Heart right ventricle (tissue), 16 donors: Measurements from ENCODE around the gene FARSA. TPM values are rescaled to one million over a fixed set of nuclear protein-coding genes. Genes with fewer than 3 reads are reported as not detected.

Experiments used
- ATAC-seq, 8 donors: fragments of 200-7000 bp; cut with Tn5 transposase; one replicate each; pipeline ENCODE4 v1.9.1; 2020; ENCODE audit warnings: mild to moderate bottlenecking in 8 of 8, moderate library complexity in 8 of 8, moderate number of reproducible peaks in 1 of 8
- DNase-seq, 2 donors: peaks; one replicate each; pipeline ENCODE4 v3.0.0-alpha.2; 2020
- H3K27ac ChIP-seq, 10 donors: fragments of 200-600 bp; sonication (generic) in 2 of 10; one replicate each; pipeline versions ENCODE4 v1.5.0 to v1.8.0; 2020 to 2022; ENCODE audit warnings: mild to moderate bottlenecking in 3 of 10
- H3K27me3 ChIP-seq, 7 donors: fragments of 200-600 bp; one replicate each; pipeline ENCODE4 v1.8.0; 2021 to 2022; ENCODE audit warnings: mild to moderate bottlenecking in 2 of 7
- H3K36me3 ChIP-seq, 9 donors: fragments of 200-600 bp; sonication (generic) in 1 of 9; one replicate each; pipeline versions ENCODE4 v1.5.0 to v1.8.0; 2020 to 2022; ENCODE audit warnings: mild to moderate bottlenecking in 2 of 9
- H3K4me1 ChIP-seq, 9 donors: fragments of 200-600 bp; sonication (generic) in 1 of 9; one replicate each; pipeline versions ENCODE4 v1.5.0 to v1.8.0; 2020 to 2022; ENCODE audit warnings: mild to moderate bottlenecking in 4 of 9
- H3K4me3 ChIP-seq, 10 donors: fragments of 200-600 bp; sonication (generic) in 2 of 10; one replicate each; pipeline versions ENCODE4 v1.5.0 to v1.8.0; 2020 to 2022; ENCODE audit warnings: mild to moderate bottlenecking in 7 of 10, moderate library complexity in 2 of 10
- H3K9me3 ChIP-seq, 11 donors: fragments of 200-600 bp in 10 of 11; sonication (generic) in 2 of 11; one replicate each; pipeline versions ENCODE4 v1.5.0 to v1.8.0; 2013 to 2022; ENCODE audit warnings: mild to moderate bottlenecking in 2 of 11, control low read depth in 1 of 11, moderate library complexity in 1 of 11
- WGBS, 2 donors: extraction: QIAGEN DNeasy Blood & Tissue Kit; methylation state at CpG; one replicate each; pipeline ENCODE4 v1.1.7; 2013; ENCODE audit warnings: inconsistent platforms in 1 of 2; 5-methylcytosine and 5-hydroxymethylcytosine counted together
- intact Hi-C, 10 donors: fragments of 100-400 bp; cut with DNase I; formaldehyde crosslinking; loops; one replicate each; pipeline versions ENCODE4 v1.11.1 to v1.14.2; 2022
- polyA plus RNA-seq, 2 donors: library from polyadenylated mRNA; stranded (reverse); fragments of 200-250 nt; gene quantifications; one replicate each; pipeline ENCODE4 v1.2.3, GENCODE V29; 2013
- total RNA-seq, 10 donors: library from RNA; stranded (reverse); fragmentation: NEBNext Ultra II Directional in 3 of 10; extraction: Animal tissue kit (Norgen Biotek cat#: 25700) in 3 of 10; gene quantifications; one replicate each; pipeline versions ENCODE4 v1.2.1 to v1.2.4, GENCODE V29; 2021 to 2023
- TF ChIP-seq, protein P1 (sequence below), 9 donors: fragments of 200-600 bp; sonication (generic) in 2 of 9; IDR thresholded peaks; one replicate each; pipeline versions ENCODE4 v1.5.0 to v1.8.0; 2021 to 2022; ENCODE audit warnings: antibody characterized with exemption in 9 of 9, mild to moderate bottlenecking in 5 of 9, moderate library complexity in 1 of 9
- donor health status: Arrhythmogenic right ventricular cardiomyopathy.
- donor health status: ischemic (EF 13 %, LVEDD 7.1; RV severe dilation, severe dysfunction).
- donor health status: healthy with polysubstance abuse.
- donor health status: DM: no; HTN: yes; CAD: no.
- donor health status: DM: no; HTN: no; CAD: no.
- donor health status: ischemic (EF 25% LVEDD 6.9; RV normal size, moderate dysfunction).
- donor health status: ischemic (EF 25% LVEDD 5.7; RV mildly dilated, moderate dysfunction).
- donor health status: healthy.
- donor health status: DM: yes; HTN: yes; CAD: no.
- donor health status: Ischemic cardiomyopathy.
- donor health status: ischemic (EF 35%, LVEDD 5.7; RV mildly dilated, moderate dysfunction).
- donor health status: nonischemic (EF 11% LVEDD 7.7; RV severe dilation, severe dysfunction).
- donor health status: DM: yes; HTN: yes; CAD: no.
- donor health status: PGD.
- donor health status: ischemic (EF 29% LVEDD 5.4; RV normal size, mild dysfunction).
- donor health status: nonischemic (EF 23%, LVEDD 6.1; RV moderate dilation, normal function).

Gene FARSA
- total and polyA plus RNA-seq, 12 donors: 23.2 to 81.4 (median 38.5) TPM

GRCh38 chr19:12888006-12888603 is 45.4 kb downstream of the FARSA start:
- intact Hi-C loops: loop anchor here in 2 of 10 donors (10.0 kb wide), 1 partner anchor 77 kb away; the partner anchor contains the start of gene DAND5 (in 2 of the 2)
- no peak for DNase-seq

DNA sequence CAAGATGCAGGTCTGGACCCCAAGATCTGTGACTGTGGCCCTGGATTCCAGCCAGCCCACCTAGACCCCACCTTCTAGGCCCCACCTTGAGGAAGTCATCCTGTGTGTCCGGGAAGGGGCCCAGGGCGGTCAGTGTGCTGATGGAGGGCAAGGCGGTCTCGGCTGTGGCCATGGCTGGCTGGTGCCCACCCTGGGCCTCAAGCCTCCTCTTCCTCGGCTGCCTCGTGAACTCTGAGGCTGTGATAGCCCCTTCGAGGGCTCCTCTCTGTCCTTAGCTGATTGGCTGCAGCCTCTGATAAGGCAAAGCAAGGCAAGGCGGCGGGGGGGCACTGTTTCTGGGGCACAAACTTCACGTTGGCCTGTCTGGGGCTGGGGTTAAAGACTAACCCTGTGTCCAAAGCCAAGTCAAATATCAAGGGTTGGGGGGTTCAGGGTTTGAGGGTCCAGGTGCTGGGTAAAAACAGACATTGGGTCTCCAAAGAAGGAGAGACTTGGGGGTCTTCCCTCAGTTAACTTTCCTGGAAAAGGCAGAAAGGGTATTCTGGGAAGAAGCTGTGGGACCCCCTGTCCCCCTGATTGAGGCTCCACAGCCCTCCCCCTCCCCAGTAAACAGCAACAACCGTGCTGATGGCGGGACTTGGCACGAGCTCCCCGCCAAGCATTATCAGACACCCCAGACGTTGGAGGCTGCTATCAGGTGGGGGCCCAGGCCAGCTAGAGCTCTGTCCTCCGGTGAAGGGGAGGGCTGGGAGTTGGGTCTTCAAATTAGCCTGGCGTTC is 46.4 kb downstream of the FARSA start, which contains the start of gene KLF1:
Gene KLF1 (minus strand): TSS at position 233 of the 779 bp plus-strand sequence. CDS start 61 bp downstream, at position 172.
- H3K4me3 ChIP-seq: peak within 1 kb of the TSS in 5 of 10 donors; percentile 34 to 58 (median 46)
- H3K27ac ChIP-seq: no peak within 1 kb of the TSS
- intact Hi-C loops: loop anchor here in 3 of 10 donors (2.0 to 10.0 kb wide), 2 partner anchors 74 to 78 kb away; partner anchors contain the start of gene DAND5 (in 2 of the 3)
- no peaks in the 10 kb centered on the region for H3K36me3 ChIP-seq
- WGBS, 2 donors: 52 to 59% methylated on average over 17 of the region's 17 CpGs
- DNase-seq: no peak
- no peak for ATAC-seq
- TF ChIP-seq, protein P1, sequence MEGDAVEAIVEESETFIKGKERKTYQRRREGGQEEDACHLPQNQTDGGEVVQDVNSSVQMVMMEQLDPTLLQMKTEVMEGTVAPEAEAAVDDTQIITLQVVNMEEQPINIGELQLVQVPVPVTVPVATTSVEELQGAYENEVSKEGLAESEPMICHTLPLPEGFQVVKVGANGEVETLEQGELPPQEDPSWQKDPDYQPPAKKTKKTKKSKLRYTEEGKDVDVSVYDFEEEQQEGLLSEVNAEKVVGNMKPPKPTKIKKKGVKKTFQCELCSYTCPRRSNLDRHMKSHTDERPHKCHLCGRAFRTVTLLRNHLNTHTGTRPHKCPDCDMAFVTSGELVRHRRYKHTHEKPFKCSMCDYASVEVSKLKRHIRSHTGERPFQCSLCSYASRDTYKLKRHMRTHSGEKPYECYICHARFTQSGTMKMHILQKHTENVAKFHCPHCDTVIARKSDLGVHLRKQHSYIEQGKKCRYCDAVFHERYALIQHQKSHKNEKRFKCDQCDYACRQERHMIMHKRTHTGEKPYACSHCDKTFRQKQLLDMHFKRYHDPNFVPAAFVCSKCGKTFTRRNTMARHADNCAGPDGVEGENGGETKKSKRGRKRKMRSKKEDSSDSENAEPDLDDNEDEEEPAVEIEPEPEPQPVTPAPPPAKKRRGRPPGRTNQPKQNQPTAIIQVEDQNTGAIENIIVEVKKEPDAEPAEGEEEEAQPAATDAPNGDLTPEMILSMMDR (IDR thresholded peaks at IDR 0.05): no peak
- H3K27me3 ChIP-seq: peaks cover 0 to 45% (median 27%) of the 10 kb centered on the region in 7 donors
- peaks cover 0 to 15% (median 0%) of the 10 kb centered on the region in 11 donors for H3K9me3 ChIP-seq
- H3K4me1 ChIP-seq: peaks cover 10 to 52% (median 23%) of the 10 kb centered on the region in 9 donors

More at GRCh38 chr19:12888006-12888603, 45.4 kb downstream of the FARSA start:
- ATAC-seq: no peak
- H3K9me3 ChIP-seq: peaks cover 0 to 15% (median 0%) of the 10 kb centered on the region in 11 donors
- WGBS, 2 donors: 76 to 81% methylated on average over 5 of the region's 5 CpGs
- TF ChIP-seq, protein P1 (IDR thresholded peaks at IDR 0.05): no peak
- H3K27ac ChIP-seq: no peak overlapping the region
- H3K4me1 ChIP-seq: peaks cover 11 to 46% (median 25%) of the 10 kb centered on the region in 9 donors
- peaks cover 0 to 41% (median 27%) of the 10 kb centered on the region in 7 donors for H3K27me3 ChIP-seq
- no peak overlapping the region for H3K4me3 ChIP-seq
- H3K36me3 ChIP-seq: peaks cover 0 to 2% (median 0%) of the 10 kb centered on the region in 9 donors

GRCh38 chr19:12886651-12886968 is 46.9 kb downstream of the FARSA start:
- WGBS, 2 donors: 64 to 68% methylated on average over 5 of the region's 5 CpGs
- H3K27ac ChIP-seq: no peak overlapping the region
- H3K27me3 ChIP-seq: peaks cover 0 to 45% (median 27%) of the 10 kb centered on the region in 7 donors
- no peaks in the 10 kb centered on the region for H3K36me3 ChIP-seq
- no peak overlapping the region for H3K4me3 ChIP-seq
- peaks cover 0 to 15% (median 0%) of the 10 kb centered on the region in 11 donors for H3K9me3 ChIP-seq
- TF ChIP-seq, protein P1 (IDR thresholded peaks at IDR 0.05): no peak
- ATAC-seq (no peak), DNase-seq (no peak)
- intact Hi-C loops: loop anchor here in 3 of 10 donors (2.0 to 10.0 kb wide), 2 partner anchors 74 to 78 kb away; partner anchors contain the start of gene DAND5 (in 2 of the 3)
- H3K4me1 ChIP-seq: peaks cover 7 to 51% (median 22%) of the 10 kb centered on the region in 9 donors
